NT2/D1 (cell line): ENCODE measurements around the gene NUP50.

Experiments used
- DNase-seq: peaks from one replicate; pipeline ENCODE4 v3.0.0-alpha.2; 2011; ENCODE audit warnings: low read depth, low spot score
- H3K27me3 ChIP-seq: 2 replicates; pipeline ENCODE4 v1.6.0; 2011; ENCODE audit warnings: mild to moderate bottlenecking; ENCODE audit not compliant: insufficient read length, insufficient read depth
- H3K36me3 ChIP-seq: 2 replicates; pipeline ENCODE4 v1.6.1; 2011; ENCODE audit warnings: mild to moderate bottlenecking, low read length, mixed read lengths; ENCODE audit not compliant: insufficient read depth, insufficient read length
- H3K4me1 ChIP-seq: 2 replicates; pipeline ENCODE4 v1.5.1; 2011; ENCODE audit not compliant: insufficient read depth, insufficient read length
- H3K4me3 ChIP-seq: 2 replicates; pipeline ENCODE4 v1.5.1; 2011; ENCODE audit warnings: low read depth; ENCODE audit not compliant: insufficient read length
- H3K9ac ChIP-seq: 2 replicates; pipeline ENCODE4 v1.6.0; 2011; ENCODE audit warnings: low read depth; ENCODE audit not compliant: insufficient read length
- H3K9me3 ChIP-seq: 2 replicates; pipeline ENCODE4 v1.5.1; 2011; ENCODE audit warnings: mild to moderate bottlenecking, low read length; ENCODE audit not compliant: insufficient read depth
- SUZ12 ChIP-seq: IDR thresholded peaks from 2 replicates; pipeline ENCODE4 v1.6.1; 2011; ENCODE audit not compliant: insufficient read length, insufficient read depth; ENCODE audit errors: extremely low read depth
- YY1 ChIP-seq: IDR thresholded peaks from 2 replicates; pipeline ENCODE4 v1.6.1; 2011; ENCODE audit not compliant: insufficient read length, insufficient read depth
- ZNF274 ChIP-seq: IDR thresholded peaks from 2 replicates; pipeline ENCODE4 v1.6.1; 2011; ENCODE audit warnings: mild to moderate bottlenecking, low read depth, low read length

NUP50 gene

DNA sequence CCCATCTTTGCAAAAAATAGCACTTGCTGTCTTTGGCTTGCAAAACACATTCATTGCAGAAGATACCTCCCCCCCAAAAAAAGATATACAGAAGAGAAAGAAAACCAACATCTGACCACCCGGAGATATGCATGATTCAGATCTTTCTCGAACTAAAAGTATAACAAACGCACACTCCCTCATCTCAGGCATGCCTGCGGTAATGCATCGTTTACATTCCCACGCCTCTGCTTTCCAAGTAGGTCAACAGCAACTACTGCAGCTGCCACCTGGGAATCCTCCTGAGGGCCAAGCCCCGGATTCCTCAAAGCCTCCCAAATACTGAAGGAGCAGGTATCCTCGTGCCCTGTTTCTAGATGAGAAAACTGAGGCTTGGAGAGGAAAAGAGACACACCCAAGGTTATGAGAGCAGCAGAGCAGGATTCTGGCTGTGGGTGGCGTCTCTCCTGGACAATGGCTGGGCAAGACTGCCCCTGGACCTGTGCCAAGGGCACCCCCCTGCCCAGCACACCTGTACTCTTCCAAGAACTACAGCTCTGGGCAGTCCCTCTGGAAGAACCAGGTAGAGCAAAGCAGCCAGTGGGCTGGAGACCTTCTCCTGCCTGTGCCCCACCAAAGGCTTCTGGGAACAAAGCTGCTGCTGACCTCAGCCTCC lies 38.1 kb downstream of the NUP50 start:
- DNase-seq = no peak
- peaks cover 80% of the 10 kb centered on the region for H3K36me3 ChIP-seq
- no peak overlapping the region for H3K9ac ChIP-seq

DNA sequence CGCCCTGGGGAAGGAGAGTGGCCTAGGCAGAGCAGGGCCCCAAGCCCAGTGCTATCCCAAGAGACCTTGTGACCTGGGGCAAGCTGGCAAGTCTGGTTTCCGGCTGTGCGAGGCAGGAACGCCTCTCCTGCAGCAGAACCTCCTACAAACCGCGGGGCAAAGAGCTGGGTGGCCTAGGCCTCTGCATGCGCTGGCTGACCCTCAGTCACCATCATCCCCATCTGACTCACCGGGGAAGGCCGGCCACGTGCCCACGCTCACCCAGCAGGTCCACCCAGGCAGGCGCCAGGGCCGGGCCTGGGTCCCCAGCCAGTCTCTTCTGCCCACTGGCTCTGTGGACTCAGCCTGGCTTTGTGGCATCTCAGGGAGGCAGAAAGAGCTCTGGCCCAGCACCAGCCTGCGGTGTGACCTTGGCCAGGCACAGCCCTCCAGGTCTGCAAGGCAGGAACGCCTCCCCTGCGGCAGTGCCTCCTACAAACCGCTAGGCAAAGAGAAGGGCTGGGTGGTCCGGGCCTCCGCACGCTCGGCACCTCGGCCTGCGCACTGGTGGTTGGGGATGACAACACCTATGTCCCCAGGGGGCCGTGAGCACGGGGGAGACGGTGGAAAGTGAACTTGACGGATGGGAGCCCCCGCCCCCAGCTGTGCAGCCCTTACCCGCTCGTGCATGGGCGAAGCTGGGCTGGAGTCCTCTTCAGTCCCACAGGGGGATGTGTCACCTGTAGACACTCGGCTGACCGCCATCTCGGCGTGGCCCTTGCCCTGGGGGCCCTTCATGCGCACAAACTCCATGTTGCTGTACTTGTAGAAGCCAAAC lies 38.8 kb downstream of the NUP50 start:
- TF ChIP-seq SUZ12 = no peak
- TF ChIP-seq YY1 = no peak
- no peak for TF ChIP-seq ZNF274
- Histone ChIP-seq H3K4me3 (no peak overlapping the region), H3K9ac (no peak overlapping the region), H3K9me3 (no peaks in the 10 kb centered on the region), H3K27me3 (no peaks in the 10 kb centered on the region), H3K36me3 (peaks cover 74% of the 10 kb centered on the region), H3K4me1 (peaks cover 25% of the 10 kb centered on the region)
- no peak for DNase-seq

More for the DNA sequence above, 38.1 kb downstream of the NUP50 start:
- H3K4me3 ChIP-seq = no peak overlapping the region
- TF ChIP-seq SUZ12 (no peak), ZNF274 (no peak), YY1 (no peak)
- H3K27me3 ChIP-seq = no peaks in the 10 kb centered on the region
- peaks cover 31% of the 10 kb centered on the region for H3K4me1 ChIP-seq
- H3K9me3 ChIP-seq = no peaks in the 10 kb centered on the region

DNA sequence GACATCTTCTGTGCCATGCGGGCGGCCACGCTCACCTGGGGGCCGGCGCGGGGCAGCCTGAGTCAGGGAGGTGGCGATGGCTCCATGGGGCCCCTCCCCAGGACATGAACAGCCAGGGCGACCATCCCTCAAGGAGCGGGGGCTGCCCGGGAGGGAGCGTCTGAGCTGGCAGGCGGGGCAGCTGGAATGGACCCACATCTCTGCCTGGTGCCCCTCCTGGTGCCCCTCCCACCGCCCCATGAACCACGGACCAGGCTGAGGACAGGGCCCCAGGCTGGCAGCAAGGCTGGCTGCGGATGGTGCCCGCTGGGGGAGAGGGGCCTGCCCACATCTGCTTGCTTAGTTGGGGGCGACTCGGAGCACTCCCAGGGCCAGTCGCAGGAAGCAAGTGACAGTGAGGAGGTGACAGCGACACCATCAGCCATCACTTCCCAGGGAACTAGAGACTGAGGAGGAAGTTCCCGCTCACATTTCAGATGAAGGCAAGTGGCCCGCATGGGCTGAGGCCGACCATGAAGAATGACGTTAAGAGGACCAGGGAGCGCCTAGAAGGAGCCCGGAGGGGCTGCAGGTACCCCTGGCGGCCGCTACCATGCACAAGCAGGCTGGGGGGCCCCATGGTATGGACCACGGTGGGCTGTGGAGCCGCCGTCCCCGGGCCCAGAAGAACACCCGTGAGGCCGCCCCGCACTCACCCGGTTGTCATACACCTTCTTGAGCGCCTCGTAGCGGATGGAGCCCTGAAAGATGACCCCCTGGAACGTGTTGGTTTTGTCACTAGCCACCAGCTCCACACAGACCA lies 39.6 kb downstream of the NUP50 start:
- TF ChIP-seq SUZ12 = no peak
- no peak for TF ChIP-seq ZNF274
- TF ChIP-seq YY1 = no peak
- no peaks in the 10 kb centered on the region for H3K27me3 ChIP-seq
- no peak for DNase-seq
- peaks cover 74% of the 10 kb centered on the region for H3K36me3 ChIP-seq
- H3K4me1 ChIP-seq = peaks cover 18% of the 10 kb centered on the region
- no peaks in the 10 kb centered on the region for H3K9me3 ChIP-seq
- H3K4me3 ChIP-seq = no peak overlapping the region
- H3K9ac ChIP-seq = no peak overlapping the region

DNA sequence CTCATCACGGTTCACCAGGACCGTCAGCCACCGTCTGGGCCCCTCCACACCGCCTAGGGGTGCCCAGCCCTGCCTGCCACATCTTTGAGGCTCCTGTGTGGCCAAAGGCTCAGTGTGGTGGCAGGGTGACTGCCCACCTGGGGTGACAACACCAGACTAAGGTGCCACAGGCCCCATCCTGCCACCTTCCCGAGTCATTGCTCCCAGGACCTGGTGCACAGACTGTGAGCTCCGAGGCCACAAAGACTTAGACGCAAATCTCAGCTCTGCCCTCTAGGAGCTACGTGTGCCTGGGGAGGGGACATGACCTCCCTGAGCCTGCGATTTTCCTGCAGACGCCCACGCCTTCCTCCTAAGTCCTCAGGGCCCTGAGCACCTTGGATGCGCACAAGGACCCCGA lies 40.5 kb downstream of the NUP50 start:
- peaks cover 74% of the 10 kb centered on the region for H3K36me3 ChIP-seq
- no peaks in the 10 kb centered on the region for H3K9me3 ChIP-seq
- H3K4me1 ChIP-seq = peaks cover 13% of the 10 kb centered on the region
- no peak overlapping the region for H3K9ac ChIP-seq
- DNase-seq = no peak
- no peak overlapping the region for H3K4me3 ChIP-seq
- TF ChIP-seq YY1 = no peak
- no peak for TF ChIP-seq SUZ12
- TF ChIP-seq ZNF274 = no peak
- no peaks in the 10 kb centered on the region for H3K27me3 ChIP-seq

DNA sequence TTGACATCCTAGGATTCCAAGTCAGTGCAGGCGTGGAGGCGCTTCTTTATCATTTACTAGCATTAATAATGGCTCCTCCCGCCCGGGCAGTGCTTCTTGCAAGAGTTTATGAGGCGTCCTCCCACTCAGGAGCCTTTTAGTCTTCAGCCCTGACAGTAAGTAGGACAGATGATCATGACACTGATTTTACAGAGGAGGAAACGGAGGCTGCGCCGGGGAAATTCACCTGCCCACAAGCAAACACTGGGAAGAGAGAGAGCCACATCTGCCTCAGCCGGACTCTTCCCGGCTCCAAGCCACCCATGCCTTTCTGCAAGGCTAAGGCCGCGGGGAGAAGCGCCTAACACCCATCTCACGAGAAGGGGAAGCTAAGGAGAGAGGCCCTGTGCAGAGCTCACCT lies 41.1 kb downstream of the NUP50 start:
- H3K9ac ChIP-seq = no peak overlapping the region
- no peak for DNase-seq
- no peaks in the 10 kb centered on the region for H3K27me3 ChIP-seq
- no peak overlapping the region for H3K4me3 ChIP-seq
- peaks cover 73% of the 10 kb centered on the region for H3K36me3 ChIP-seq
- peaks cover 12% of the 10 kb centered on the region for H3K4me1 ChIP-seq
- TF ChIP-seq YY1 = no peak
- no peak for TF ChIP-seq ZNF274
- no peak for TF ChIP-seq SUZ12
- no peaks in the 10 kb centered on the region for H3K9me3 ChIP-seq

DNA sequence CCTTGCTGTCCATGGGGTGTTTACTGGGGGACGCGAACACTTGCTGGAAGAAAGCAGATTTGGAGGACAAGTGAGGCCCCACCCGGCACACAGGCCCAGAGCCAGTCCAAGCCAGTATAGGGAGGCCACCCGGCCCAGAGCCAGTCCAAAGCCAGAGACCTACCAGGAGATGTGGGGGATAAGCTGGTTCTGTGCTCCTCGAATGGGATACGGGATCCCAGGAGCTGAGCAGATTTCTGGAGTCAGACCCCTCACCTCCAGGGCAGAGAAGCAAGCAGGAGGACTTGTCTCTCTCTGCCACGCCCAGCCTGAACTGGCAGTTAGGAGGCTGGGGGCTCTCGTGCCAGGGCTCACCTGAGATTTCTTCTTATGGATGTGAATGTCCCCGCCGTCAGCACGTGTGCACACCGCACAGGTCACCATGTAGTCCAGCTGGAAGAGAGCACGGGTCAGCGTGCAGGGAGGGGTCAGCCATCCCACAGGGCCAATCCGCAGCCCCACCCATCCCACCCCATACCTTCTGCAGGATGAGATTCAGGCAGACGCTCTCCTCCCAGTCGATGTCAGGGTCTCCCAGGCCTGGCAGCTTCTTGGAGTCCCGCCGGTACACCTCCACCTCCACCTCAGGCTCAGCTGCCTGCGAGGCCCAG lies 41.7 kb downstream of the NUP50 start:
- TF ChIP-seq SUZ12 (no peak), ZNF274 (no peak), YY1 (no peak)
- no peak overlapping the region for H3K9ac ChIP-seq

DNA sequence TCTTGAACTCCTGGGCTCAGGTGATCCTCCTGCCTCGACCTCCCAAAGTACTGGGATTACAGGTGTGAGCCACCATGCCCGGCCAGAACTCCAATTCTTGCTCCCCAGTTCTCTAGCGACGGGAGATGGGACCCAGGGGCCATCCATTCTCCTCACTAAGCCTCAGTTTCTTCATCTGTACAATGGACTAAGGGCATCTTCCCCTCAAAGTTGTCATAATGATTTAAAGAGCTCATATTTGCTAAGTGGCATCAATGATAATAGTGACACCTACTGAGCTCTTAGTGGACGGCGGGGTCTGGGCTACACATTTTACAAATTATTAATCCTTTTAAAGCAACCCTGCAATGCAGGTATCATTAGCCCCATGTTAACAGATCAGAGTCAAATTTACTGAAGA lies 42.5 kb downstream of the NUP50 start:
- Histone ChIP-seq H3K27me3 (no peaks in the 10 kb centered on the region), H3K4me3 (no peak overlapping the region), H3K9me3 (no peaks in the 10 kb centered on the region), H3K4me1 (peaks cover 6% of the 10 kb centered on the region), H3K9ac (no peak overlapping the region), H3K36me3 (peaks cover 76% of the 10 kb centered on the region)
- no peak for DNase-seq
- no peak for TF ChIP-seq ZNF274
- TF ChIP-seq SUZ12 = no peak

More for the DNA sequence above, 41.7 kb downstream of the NUP50 start:
- Histone ChIP-seq H3K27me3 (no peaks in the 10 kb centered on the region), H3K4me1 (peaks cover 11% of the 10 kb centered on the region), H3K36me3 (peaks cover 73% of the 10 kb centered on the region), H3K4me3 (no peak overlapping the region), H3K9me3 (no peaks in the 10 kb centered on the region)
- no peak for DNase-seq
